ENCODE data around the gene ITSN2.
"Not testable (repeated sequence)": the region's sequence is repeated elsewhere in the genome, so short reads cannot be mapped to it uniquely, and the experiment has no call there.

Gene ITSN2

GRCh38 chr2:24360050-24360962 lies at the start of gene ITSN2:
Gene ITSN2, minus strand, starts transcription at chr2:24360536. Its CDS starts 32,454 bp downstream, at chr2:24328082.
- DNase-seq = peak; percentile 71 to 76

- no peak for DNase-seq
Observed at GRCh38 chr2:24409171-24409570, 48.8 kb upstream of the ITSN2 start.

- DNase-seq = not testable (repeated sequence)
Observed at GRCh38 chr2:24408704-24409103, 48.4 kb upstream of the ITSN2 start.

- no peak for DNase-seq
Observed at GRCh38 chr2:24404491-24404921, 44.2 kb upstream of the ITSN2 start.

GRCh38 chr2:24403832-24404212 lies 43.5 kb upstream of the ITSN2 start:
- DNase-seq = no peak

- no peak for DNase-seq
Observed at GRCh38 chr2:24403168-24403831, 43.0 kb upstream of the ITSN2 start.

GRCh38 chr2:24402242-24403097 lies 42.1 kb upstream of the ITSN2 start:
- DNase-seq = no peak

GRCh38 chr2:24400207-24400907 lies 40.0 kb upstream of the ITSN2 start:
- no peak for DNase-seq

- DNase-seq = no peak
Observed at GRCh38 chr2:24399434-24400206, 39.3 kb upstream of the ITSN2 start.

GRCh38 chr2:24394998-24395397 lies 34.7 kb upstream of the ITSN2 start:
- DNase-seq = no peak

- no peak for DNase-seq
Observed at GRCh38 chr2:24392542-24393059, 32.3 kb upstream of the ITSN2 start.

- no peak for DNase-seq
Observed at GRCh38 chr2:24385366-24385765, 25.0 kb upstream of the ITSN2 start.

- DNase-seq = peak; percentile 34 to 46
Observed at GRCh38 chr2:24382363-24383073, 22.2 kb upstream of the ITSN2 start.

- DNase-seq = no peak
Observed at GRCh38 chr2:24380820-24381219, 20.5 kb upstream of the ITSN2 start.

GRCh38 chr2:24375349-24376087 lies 15.2 kb upstream of the ITSN2 start:
- no peak for DNase-seq

- DNase-seq = no peak
Observed at GRCh38 chr2:24374301-24374700, 14.0 kb upstream of the ITSN2 start.

GRCh38 chr2:24372033-24372432 lies 11.7 kb upstream of the ITSN2 start:
- no peak for DNase-seq

GRCh38 chr2:24365826-24366225 lies 5.5 kb upstream of the ITSN2 start:
- DNase-seq = no peak

GRCh38 chr2:24365051-24365450 lies 4.7 kb upstream of the ITSN2 start:
- DNase-seq = no peak

- DNase-seq = no peak
Observed at GRCh38 chr2:24363301-24363700, 3.0 kb upstream of the ITSN2 start.

All from stimulated activated CD4-positive, alpha-beta T cell treated with anti-CD3 and anti-CD28 coated beads, Interleukin-2, amount 100 ng/mL, for 48 hours (primary cell).